ENCODE data around the gene GDI1.

Gene GDI1

GRCh38 chrX:154428176-154429171, 8.5 kb upstream of the GDI1 start, which contains the start of gene ATP6AP1:
Gene ATP6AP1 (plus strand): TSS chrX:154428677. CDS start chrX:154428693, 16 bp downstream.
- WGBS, 2 experiments = 12% methylated on average over 86 to 87 of the region's 87 CpGs
- Histone ChIP-seq H3K4me1 (ENCODE audit: control insufficient read depth, insufficient read depth, low read length) (no peaks in the 10 kb centered on the region), H3K27me3 (ENCODE audit: control insufficient read depth, insufficient read depth, low read length, poor library complexity, severe bottlenecking) (no peaks in the 10 kb centered on the region), H3K9me3 (ENCODE audit: control insufficient read depth, low read length) (no peaks in the 10 kb centered on the region), H3K36me3 (ENCODE audit: control insufficient read depth, insufficient read depth, low read length) (no peaks in the 10 kb centered on the region), H3K4me3 (ENCODE audit: insufficient read depth, low read depth, low read length) (peak within 1 kb of the TSS; percentile 70), H3K27ac (ENCODE audit: insufficient read depth, low read depth, low read length, poor library complexity, severe bottlenecking) (no peak within 1 kb of the TSS)

GRCh38 chrX:154429711-154430110, 7.2 kb upstream of the GDI1 start:
- Histone ChIP-seq H3K27ac (ENCODE audit: insufficient read depth, low read depth, low read length, poor library complexity, severe bottlenecking) (no peak overlapping the region), H3K27me3 (ENCODE audit: control insufficient read depth, insufficient read depth, low read length, poor library complexity, severe bottlenecking) (no peaks in the 10 kb centered on the region), H3K4me1 (ENCODE audit: control insufficient read depth, insufficient read depth, low read length) (no peaks in the 10 kb centered on the region), H3K9me3 (ENCODE audit: control insufficient read depth, low read length) (no peaks in the 10 kb centered on the region), H3K4me3 (ENCODE audit: insufficient read depth, low read depth, low read length) (no peak overlapping the region), H3K36me3 (ENCODE audit: control insufficient read depth, insufficient read depth, low read length) (no peaks in the 10 kb centered on the region)
- 90 to 92% methylated on average over 2 of the region's 2 CpGs for WGBS, 2 experiments

DNA sequence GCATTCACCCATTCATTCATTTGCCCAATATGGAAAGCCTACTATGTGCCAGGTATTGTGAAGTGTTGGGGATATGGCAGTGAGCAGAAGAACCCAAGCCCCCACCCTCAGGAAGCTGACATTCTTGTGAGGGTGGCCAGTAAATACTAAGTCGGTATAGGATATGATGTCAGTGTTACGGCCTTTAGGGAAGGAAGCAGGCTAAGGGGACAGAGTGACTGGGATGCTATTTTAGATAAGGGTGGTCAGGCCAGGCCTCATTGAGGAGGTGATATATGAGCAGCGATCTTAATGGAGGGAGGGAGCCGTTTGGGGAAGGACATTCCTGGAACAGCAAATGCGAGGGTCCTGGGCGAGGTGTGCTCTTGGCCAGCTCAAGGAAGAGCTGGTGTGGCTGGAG, 6.5 kb upstream of the GDI1 start:
- Histone ChIP-seq H3K4me1 (ENCODE audit: control insufficient read depth, insufficient read depth, low read length) (no peaks in the 10 kb centered on the region), H3K36me3 (ENCODE audit: control insufficient read depth, insufficient read depth, low read length) (no peaks in the 10 kb centered on the region), H3K9me3 (ENCODE audit: control insufficient read depth, low read length) (no peaks in the 10 kb centered on the region), H3K4me3 (ENCODE audit: insufficient read depth, low read depth, low read length) (no peak overlapping the region), H3K27me3 (ENCODE audit: control insufficient read depth, insufficient read depth, low read length, poor library complexity, severe bottlenecking) (no peaks in the 10 kb centered on the region), H3K27ac (ENCODE audit: insufficient read depth, low read depth, low read length, poor library complexity, severe bottlenecking) (no peak overlapping the region)
- WGBS, 2 experiments = 87 to 90% methylated on average over 6 of the region's 6 CpGs

DNA sequence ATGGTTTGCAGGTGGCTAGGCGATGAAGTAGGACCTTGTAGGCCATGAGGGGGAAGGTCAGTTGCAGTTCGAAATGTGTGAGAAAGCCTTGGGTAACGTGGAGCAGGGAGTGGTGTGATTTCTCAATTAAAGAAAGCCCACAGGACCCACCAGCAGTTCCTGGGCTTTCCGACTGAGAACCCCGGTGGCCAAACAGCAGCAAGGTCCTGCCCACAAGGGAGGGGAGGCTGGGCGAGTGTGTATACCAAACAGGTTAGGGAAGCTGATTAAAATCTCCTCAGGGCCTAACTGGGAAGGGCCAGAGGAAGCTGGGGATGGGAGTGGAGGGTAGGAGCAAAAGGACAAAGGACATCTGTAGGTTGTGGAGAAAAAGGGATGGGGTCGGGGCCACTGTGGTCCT, 6.0 kb upstream of the GDI1 start:
- H3K9me3 ChIP-seq (ENCODE audit: control insufficient read depth, low read length) = no peaks in the 10 kb centered on the region
- no peaks in the 10 kb centered on the region for H3K4me1 ChIP-seq (ENCODE audit: control insufficient read depth, insufficient read depth, low read length)
- 85 to 87% methylated on average over 7 of the region's 7 CpGs for WGBS, 2 experiments
- H3K36me3 ChIP-seq (ENCODE audit: control insufficient read depth, insufficient read depth, low read length) = no peaks in the 10 kb centered on the region
- H3K27ac ChIP-seq (ENCODE audit: insufficient read depth, low read depth, low read length, poor library complexity, severe bottlenecking) = no peak overlapping the region
- no peaks in the 10 kb centered on the region for H3K27me3 ChIP-seq (ENCODE audit: control insufficient read depth, insufficient read depth, low read length, poor library complexity, severe bottlenecking)
- H3K4me3 ChIP-seq (ENCODE audit: insufficient read depth, low read depth, low read length) = no peak overlapping the region

- H3K4me3 ChIP-seq (ENCODE audit: insufficient read depth, low read depth, low read length) = no peak overlapping the region
- 77 to 91% methylated on average over 4 to 5 of the region's 5 CpGs for WGBS, 2 experiments
- H3K9me3 ChIP-seq (ENCODE audit: control insufficient read depth, low read length) = no peaks in the 10 kb centered on the region
- no peak overlapping the region for H3K27ac ChIP-seq (ENCODE audit: insufficient read depth, low read depth, low read length, poor library complexity, severe bottlenecking)
- H3K36me3 ChIP-seq (ENCODE audit: control insufficient read depth, insufficient read depth, low read length) = no peaks in the 10 kb centered on the region
- no peaks in the 10 kb centered on the region for H3K4me1 ChIP-seq (ENCODE audit: control insufficient read depth, insufficient read depth, low read length)
- no peaks in the 10 kb centered on the region for H3K27me3 ChIP-seq (ENCODE audit: control insufficient read depth, insufficient read depth, low read length, poor library complexity, severe bottlenecking)
These were observed 5.6 kb upstream of the GDI1 start for GRCh38 chrX:154431341-154431740.

- no peak overlapping the region for H3K4me3 ChIP-seq (ENCODE audit: insufficient read depth, low read depth, low read length)
- H3K9me3 ChIP-seq (ENCODE audit: control insufficient read depth, low read length) = no peaks in the 10 kb centered on the region
- H3K27ac ChIP-seq (ENCODE audit: insufficient read depth, low read depth, low read length, poor library complexity, severe bottlenecking) = no peak overlapping the region
- no peaks in the 10 kb centered on the region for H3K27me3 ChIP-seq (ENCODE audit: control insufficient read depth, insufficient read depth, low read length, poor library complexity, severe bottlenecking)
- H3K4me1 ChIP-seq (ENCODE audit: control insufficient read depth, insufficient read depth, low read length) = no peaks in the 10 kb centered on the region
- WGBS, 2 experiments = 94 to 95% methylated on average over 8 of the region's 8 CpGs
- no peaks in the 10 kb centered on the region for H3K36me3 ChIP-seq (ENCODE audit: control insufficient read depth, insufficient read depth, low read length)
These were observed 4.7 kb upstream of the GDI1 start for GRCh38 chrX:154432210-154432609.

GRCh38 chrX:154433605-154434004, 3.3 kb upstream of the GDI1 start:
- no peaks in the 10 kb centered on the region for H3K36me3 ChIP-seq (ENCODE audit: control insufficient read depth, insufficient read depth, low read length)
- 92 to 96% methylated on average over 7 of the region's 7 CpGs for WGBS, 2 experiments
- H3K27me3 ChIP-seq (ENCODE audit: control insufficient read depth, insufficient read depth, low read length, poor library complexity, severe bottlenecking) = no peaks in the 10 kb centered on the region
- H3K27ac ChIP-seq (ENCODE audit: insufficient read depth, low read depth, low read length, poor library complexity, severe bottlenecking) = no peak overlapping the region
- H3K4me1 ChIP-seq (ENCODE audit: control insufficient read depth, insufficient read depth, low read length) = peaks cover 2% of the 10 kb centered on the region
- no peaks in the 10 kb centered on the region for H3K9me3 ChIP-seq (ENCODE audit: control insufficient read depth, low read length)
- no peak overlapping the region for H3K4me3 ChIP-seq (ENCODE audit: insufficient read depth, low read depth, low read length)

GRCh38 chrX:154434394-154435168, 2.4 kb upstream of the GDI1 start:
- Histone ChIP-seq H3K4me3 (ENCODE audit: insufficient read depth, low read depth, low read length) (no peak overlapping the region), H3K36me3 (ENCODE audit: control insufficient read depth, insufficient read depth, low read length) (no peaks in the 10 kb centered on the region), H3K9me3 (ENCODE audit: control insufficient read depth, low read length) (no peaks in the 10 kb centered on the region), H3K27ac (ENCODE audit: insufficient read depth, low read depth, low read length, poor library complexity, severe bottlenecking) (no peak overlapping the region), H3K4me1 (ENCODE audit: control insufficient read depth, insufficient read depth, low read length) (peaks cover 4% of the 10 kb centered on the region), H3K27me3 (ENCODE audit: control insufficient read depth, insufficient read depth, low read length, poor library complexity, severe bottlenecking) (no peaks in the 10 kb centered on the region)
- 94 to 98% methylated on average over 7 of the region's 7 CpGs for WGBS, 2 experiments

- Histone ChIP-seq H3K27me3 (ENCODE audit: control insufficient read depth, insufficient read depth, low read length, poor library complexity, severe bottlenecking) (no peaks in the 10 kb centered on the region), H3K36me3 (ENCODE audit: control insufficient read depth, insufficient read depth, low read length) (no peaks in the 10 kb centered on the region), H3K9me3 (ENCODE audit: control insufficient read depth, low read length) (no peaks in the 10 kb centered on the region), H3K27ac (ENCODE audit: insufficient read depth, low read depth, low read length, poor library complexity, severe bottlenecking) (no peak overlapping the region), H3K4me1 (ENCODE audit: control insufficient read depth, insufficient read depth, low read length) (peaks cover 4% of the 10 kb centered on the region), H3K4me3 (ENCODE audit: insufficient read depth, low read depth, low read length) (no peak overlapping the region)
- WGBS, 2 experiments = 96 to 97% methylated on average over 19 of the region's 19 CpGs
These were observed 1.7 kb upstream of the GDI1 start for GRCh38 chrX:154435171-154435733.
